IPS DF 4.7 (cell line): ENCODE data around the gene CCR2.
"Not testable (repeated sequence)": the region's sequence is repeated elsewhere in the genome, so short reads cannot be mapped to it uniquely, and the experiment has no call there.

ENCODE experiments used
- DNase-seq: peaks from one replicate; pipeline ENCODE4 v3.0.0-alpha.2; 2013; ENCODE audit warnings: low spot score; ENCODE audit errors: extremely low read depth

Gene CCR2

GRCh38 chr3:46375814-46376213 is 21.9 kb downstream of the CCR2 start:
- no peak for DNase-seq

GRCh38 chr3:46378426-46378942 is 24.6 kb downstream of the CCR2 start:
- peak; percentile 53 for DNase-seq

- DNase-seq = no peak
Measured at GRCh38 chr3:46380471-46381221, 26.7 kb downstream of the CCR2 start.

- DNase-seq = no peak
Measured at GRCh38 chr3:46381625-46382024, 27.7 kb downstream of the CCR2 start.

GRCh38 chr3:46383211-46383950 is 29.5 kb downstream of the CCR2 start:
- no peak for DNase-seq

GRCh38 chr3:46383951-46384330 is 30.0 kb downstream of the CCR2 start:
- no peak for DNase-seq

- no peak for DNase-seq
Measured at GRCh38 chr3:46386205-46386604, 32.3 kb downstream of the CCR2 start.

GRCh38 chr3:46388847-46389246 is 34.9 kb downstream of the CCR2 start:
- not testable (repeated sequence) for DNase-seq

- DNase-seq = no peak
Measured at GRCh38 chr3:46389306-46389705, 35.4 kb downstream of the CCR2 start.

GRCh38 chr3:46391526-46391925 is 37.6 kb downstream of the CCR2 start:
- not testable (repeated sequence) for DNase-seq

GRCh38 chr3:46393011-46393410 is 39.1 kb downstream of the CCR2 start:
- DNase-seq = no peak

GRCh38 chr3:46393554-46394434 is 39.9 kb downstream of the CCR2 start:
- DNase-seq = peak; percentile 30

- DNase-seq = no peak
Measured at GRCh38 chr3:46395210-46395661, 41.3 kb downstream of the CCR2 start.

GRCh38 chr3:46395766-46396530 is 42.0 kb downstream of the CCR2 start:
- DNase-seq = no peak

- no peak for DNase-seq
Measured at GRCh38 chr3:46397111-46397510, 43.2 kb downstream of the CCR2 start.

GRCh38 chr3:46398186-46398955 is 44.5 kb downstream of the CCR2 start:
- no peak for DNase-seq

- DNase-seq = no peak
Measured at GRCh38 chr3:46399098-46399497, 45.2 kb downstream of the CCR2 start.

- DNase-seq = no peak
Measured at GRCh38 chr3:46399557-46399956, 45.6 kb downstream of the CCR2 start.

GRCh38 chr3:46400000-46400734 is 46.3 kb downstream of the CCR2 start:
- DNase-seq = no peak
